Adrenal gland (tissue), 5 donors: ENCODE data around the gene QKI.

ENCODE experiments used
- CTCF ChIP-seq, 6 experiments: fragments of 450-650 bp in 4 of 6; fragments of 200-600 bp in 2 of 6; sonication (generic) in 1 of 6; IDR thresholded peaks; 1 replicate in 5 of 6; 2 replicates in 1 of 6; pipeline versions ENCODE4 v1.5.1 to v1.8.0; 2016 to 2021; ENCODE audit warnings: antibody characterized with exemption in 6 of 6, mild to moderate bottlenecking in 2 of 6, moderate library complexity in 1 of 6
- POLR2A ChIP-seq, 2 donors: fragments of 450-650 bp; IDR thresholded peaks; one replicate each; pipeline ENCODE4 v1.6.1; 2017; ENCODE audit warnings: antibody characterized with exemption in 2 of 2, mild to moderate bottlenecking in 2 of 2, moderate library complexity in 1 of 2
- donor health status: DM: no; HTN: no; CAD: no.

- TF ChIP-seq CTCF (IDR thresholded peaks at IDR 0.05) = no peak
- TF ChIP-seq POLR2A (IDR thresholded peaks at IDR 0.05) = no peak
Observed at GRCh38 chr6:163418311-163419029, 4.0 kb downstream of the QKI start.
